ENCODE measurements around the gene FMN1.

GRCh38 chr15:33022629-33023028 lies 171.9 kb downstream of the FMN1 start:
- no peak for TF ChIP-seq POLR2A (IDR thresholded peaks at IDR 0.05; ENCODE audit: low read depth, low read length)
- no peak for TF ChIP-seq POLR2AphosphoS5 (IDR thresholded peaks at IDR 0.05; ENCODE audit: low read depth, low read length)
- no peak for TF ChIP-seq TAF1 (IDR thresholded peaks at IDR 0.05; ENCODE audit: borderline replicate concordance, low read depth, low read length)

Measured in GM12892 (cell line).